GM12878 (cell line): Measurements from ENCODE around the gene BBS10. TPM values are rescaled to one million over a fixed set of nuclear protein-coding genes. Genes with fewer than 3 reads are reported as not detected.

Experiments
- ATAC-seq: fragments of 200-7000 bp; cut with Tn5 transposase; 3 replicates; pipeline ENCODE4 v1.9.1; 2020; ENCODE audit warnings: mild to moderate bottlenecking, moderate library complexity
- BruUV-seq: library from RNA; stranded (reverse); fragments of 400-500 nt; replicated peaks from 2 replicates; lab custom pipeline; 2021; lab: Mats Ljungman, UMichigan
- CTCF ChIA-PET: fragments of 300-600 bp; sonication (Branson Sonifier 250); formaldehyde crosslinking; extraction: SDS; loops from one replicate; lab custom pipeline; 2021; ENCODE audit warnings: inconsistent platforms; lab: Yijun Ruan, JAX
- POLR2A ChIA-PET: fragments of 350-600 bp; formaldehyde crosslinking; extraction: SDS; loops from one replicate; lab custom pipeline; 2021; ENCODE audit warnings: inconsistent platforms; lab: Charles Lee
- RAD21 ChIA-PET: fragments of 300-600 bp; sonication (Branson Sonifier 250); formaldehyde crosslinking; loops from one replicate; lab custom pipeline; 2023; ENCODE audit warnings: antibody characterized with exemption; ENCODE audit not compliant: unreplicated experiment; lab: Charles Lee
- SMC1A ChIA-PET: fragments of 300-600 bp; sonication (Branson Sonifier 250); formaldehyde crosslinking; loops from one replicate; lab custom pipeline; 2023; ENCODE audit not compliant: unreplicated experiment, uncharacterized antibody; lab: Charles Lee
- DNase-seq: peaks from one replicate; pipeline ENCODE4 v3.0.0-alpha.2; 2011; ENCODE audit warnings: low read depth, low spot score
- FAIRE-seq: peaks from 3 replicates; lab custom pipeline; 2011; peaks lifted over from hg19 to GRCh38; lab: Jason Lieb, UNC
- H2AFZ ChIP-seq: 2 replicates; pipeline ENCODE4 v1.6.0; 2011; ENCODE audit warnings: low read depth, low read length, control low read depth; ENCODE audit not compliant: control insufficient read depth
- H3K27ac ChIP-seq: 2 replicates; pipeline ENCODE4 v1.5.1; 2011; ENCODE audit warnings: control low read depth; ENCODE audit not compliant: control insufficient read depth, insufficient read depth
- H3K27me3 ChIP-seq, 2 experiments: replicated peaks in 1 of 2; 2 replicates each; pipeline versions ENCODE4 v1.6.0 to v1.6.1; 2011; ENCODE audit warnings: low read length in 1 of 2; ENCODE audit not compliant: control insufficient read depth in 2 of 2, insufficient read depth in 2 of 2
- H3K36me3 ChIP-seq, 2 experiments: 2 replicates each; pipeline ENCODE4 v1.5.1; 2011; ENCODE audit warnings: low read length in 1 of 2; ENCODE audit not compliant: control insufficient read depth in 2 of 2, insufficient read depth in 2 of 2
- H3K4me1 ChIP-seq: 2 replicates; pipeline ENCODE4 v1.6.1; 2011; ENCODE audit warnings: mild to moderate bottlenecking, low read length, moderate library complexity, mixed read lengths; ENCODE audit not compliant: control insufficient read depth, insufficient read depth
- H3K4me2 ChIP-seq: 2 replicates; pipeline ENCODE4 v1.6.0; 2011; ENCODE audit warnings: control low read depth; ENCODE audit not compliant: control insufficient read depth, insufficient read depth
- H3K4me3 ChIP-seq: fragments of 200-600 bp; sonication (generic); 2 replicates; pipeline ENCODE4 v1.5.1; 2016
- H3K79me2 ChIP-seq: 2 replicates; pipeline ENCODE4 v1.6.0; 2011; ENCODE audit warnings: low read length; ENCODE audit not compliant: control insufficient read depth, insufficient read depth
- H3K9ac ChIP-seq: 2 replicates; pipeline ENCODE4 v1.8.0; 2011; ENCODE audit warnings: low read length, control low read depth, mixed read lengths; ENCODE audit not compliant: control insufficient read depth, insufficient read depth
- H3K9me3 ChIP-seq: replicated peaks from 3 replicates; pipeline ENCODE4 v1.5.1; 2011; ENCODE audit warnings: mild to moderate bottlenecking, low read length; ENCODE audit not compliant: control insufficient read depth, insufficient read depth
- H4K20me1 ChIP-seq: 2 replicates; pipeline ENCODE4 v1.6.0; 2011; ENCODE audit not compliant: control insufficient read depth, insufficient read depth
- PRDM15 ChIP-seq: fragments of 450-650 bp; formaldehyde crosslinking; IDR thresholded peaks from 2 replicates; pipeline ENCODE4 v1.4.0; 2020; ENCODE audit warnings: mild to moderate bottlenecking, moderate library complexity
- SPI1 ChIP-seq: IDR thresholded peaks from 2 replicates; pipeline ENCODE4 v1.6.1; 2011; ENCODE audit warnings: low read depth, mild to moderate bottlenecking, low read length, moderate library complexity, borderline replicate concordance; ENCODE audit not compliant: insufficient read depth
- WGBS: methylation state at CpG from one replicate; pipeline ENCODE4 v1.1.6; 2016; ENCODE audit warnings: low lambda C conversion rate; ENCODE audit not compliant: insufficient replicate concordance, insufficient coverage; ENCODE audit errors: missing lambda C conversion rate; 5-methylcytosine and 5-hydroxymethylcytosine counted together
- in situ Hi-C: fragments of 300-500 bp; cut with MboI; formaldehyde crosslinking; loops from 9 replicates; pipeline ENCODE4 v1.14.3; 2018; ENCODE audit warnings: mixed read lengths
- intact Hi-C: fragments of 100-400 bp; cut with micrococcal nuclease; formaldehyde crosslinking; loops from one replicate; pipeline ENCODE4 v1.14.2; 2022; ENCODE audit not compliant: unreplicated experiment
- polyA plus RNA-seq, 11 experiments: library from polyadenylated mRNA; depleted of rRNA in 4 of 11; unstranded in 6 of 11; stranded (reverse) in 5 of 11; fragments of >200 nt; fragmentation: Nextera tagmentation in 4 of 11; fragmentation: Illumina TruSeq in 1 of 11; extraction: Ambion mirVana in 4 of 11; extraction: Trizol in 1 of 11; gene quantifications; 1 replicate in 1 of 11; 2 replicates in 10 of 11; pipeline versions ENCODE4 v1.2.1 to v1.2.3, GENCODE V29; 2011 to 2016; ENCODE audit warnings: inconsistent platforms in 2 of 11, missing spikeins in 2 of 11, low read depth in 1 of 11
- total RNA-seq, 4 experiments: library from RNA; depleted of rRNA in 3 of 4; stranded (reverse); fragments of >200 nt in 3 of 4; fragmentation: Illumina TruSeq in 1 of 4; extraction: Trizol in 1 of 4; gene quantifications; 2 replicates each; pipeline versions ENCODE4 v1.2.1 to v1.2.3, GENCODE V29; 2013 to 2021

The BBS10 gene
- total and polyA plus RNA-seq, 10 of the 15 experiments (the other 5 are each of a cell fraction or from before 2014, with no cell fraction given): 1.2 to 9.8 (median 5.9) TPM

- WGBS: 74% methylated on average over 9 of the region's 9 CpGs
- Histone ChIP-seq H3K4me3 (no peak overlapping the region), H3K79me2 (no peaks in the 10 kb centered on the region), H4K20me1 (no peaks in the 10 kb centered on the region), H3K27me3 (no peaks in the 10 kb centered on the region), H3K9me3 (no peaks in the 10 kb centered on the region), H3K9ac (no peak overlapping the region), H3K36me3 (no peaks in the 10 kb centered on the region), H3K4me1 (no peaks in the 10 kb centered on the region), H2AFZ (no peak overlapping the region), H3K4me2 (no peak overlapping the region), H3K27ac (no peak overlapping the region)
- FAIRE-seq (peak; percentile 7), ATAC-seq (no peak), DNase-seq (no peak)
- intact Hi-C loops: loop anchor here (10.0 kb wide), 1 partner anchor 214 kb away; the partner anchor contains the start of gene OSBPL8
- POLR2A ChIA-PET: no interaction called here
- in situ Hi-C loops: no loop called here
- RAD21 ChIA-PET: interaction anchor here (0.5 kb wide), 3 partner anchors 12 to 422 kb away, joined by 3 read pairs; no protein-coding TSS in a partner anchor
- CTCF ChIA-PET: interaction anchor here (0.6 to 0.9 kb wide), 3 partner anchors 231 to 265 kb away, joined by 3 to 4 read pairs (median 3); no protein-coding TSS in a partner anchor
- BruUV-seq: no TSS peak
- TF ChIP-seq SPI1 (0 out of 2 replicates have a peak, but pooled peaks have one; percentile 8), PRDM15 (CRISPR knock-in tag) (no peak)
- TF ChIP-seq, all 136 proteins: peak for 1
- SMC1A ChIA-PET: interaction anchor here (0.6 to 1.2 kb wide), 2 partner anchors 813 to 844 kb away, joined by 3 read pairs; no protein-coding TSS in a partner anchor
Measured at GRCh38 chr12:76340680-76341435, 7.4 kb downstream of the BBS10 start.
